MM.1S (cell line): ENCODE measurements around the gene UGT3A2.

Experiments used
- DNase-seq: peaks from one replicate; pipeline ENCODE4 v3.0.0-alpha.2; 2015
- H2AFZ ChIP-seq: fragments of 300-600 bp; sonication (generic); 2 replicates; pipeline ENCODE4 v1.6.0; 2016; ENCODE audit warnings: antibody characterized with exemption, low read length
- H3F3A ChIP-seq: fragments of 300-600 bp; sonication (generic); 2 replicates; pipeline ENCODE4 v1.6.1; 2016; ENCODE audit warnings: mild to moderate bottlenecking, antibody characterized with exemption, low read length, moderate library complexity, mixed read lengths; ENCODE audit not compliant: insufficient read depth
- H3K27ac ChIP-seq: fragments of 300-600 bp; sonication (generic); 2 replicates; pipeline ENCODE4 v1.5.1; 2016; ENCODE audit warnings: mild to moderate bottlenecking, low read length
- H3K27me3 ChIP-seq: fragments of 300-600 bp; sonication (generic); replicated peaks from 2 replicates; pipeline ENCODE4 v1.6.0; 2016; ENCODE audit warnings: low read length; ENCODE audit not compliant: insufficient read depth
- H3K36me3 ChIP-seq: fragments of 300-600 bp; sonication (generic); replicated peaks from 2 replicates; pipeline ENCODE4 v1.6.1; 2016; ENCODE audit warnings: mild to moderate bottlenecking, low read length, mixed read lengths; ENCODE audit not compliant: insufficient read depth
- H3K4me1 ChIP-seq: fragments of 300-600 bp; sonication (generic); 2 replicates; pipeline ENCODE4 v1.6.1; 2016; ENCODE audit warnings: low read length, mixed read lengths
- H3K4me2 ChIP-seq: fragments of 300-600 bp; sonication (generic); 2 replicates; pipeline ENCODE4 v1.6.0; 2016; ENCODE audit warnings: low read depth, low read length
- H3K4me3 ChIP-seq: fragments of 300-600 bp; sonication (generic); 2 replicates; pipeline ENCODE4 v1.5.1; 2016; ENCODE audit warnings: low read length, mixed read lengths
- H3K79me2 ChIP-seq: fragments of 300-600 bp; sonication (generic); 2 replicates; pipeline ENCODE4 v1.6.1; 2016; ENCODE audit warnings: mixed run types, low read length, mixed read lengths
- H3K9ac ChIP-seq: fragments of 300-600 bp; sonication (generic); 2 replicates; pipeline ENCODE4 v1.6.1; 2016; ENCODE audit warnings: low read length, mixed read lengths
- H3K9me2 ChIP-seq: fragments of 300-600 bp; sonication (generic); replicated peaks from 2 replicates; pipeline ENCODE4 v1.6.1; 2016; ENCODE audit warnings: mild to moderate bottlenecking, low read length, mixed read lengths; ENCODE audit not compliant: insufficient read depth
- H3K9me3 ChIP-seq: fragments of 300-600 bp; sonication (generic); replicated peaks from 2 replicates; pipeline ENCODE4 v1.6.1; 2016; ENCODE audit warnings: mild to moderate bottlenecking, low read length, mixed read lengths; ENCODE audit not compliant: insufficient read depth
- H4K20me1 ChIP-seq: fragments of 300-600 bp; sonication (generic); 2 replicates; pipeline ENCODE4 v1.6.1; 2016; ENCODE audit warnings: mild to moderate bottlenecking, low read length, moderate library complexity, mixed read lengths; ENCODE audit not compliant: insufficient read depth
- EZH2 ChIP-seq: fragments of 300-600 bp; sonication (generic); optimal IDR thresholded peaks from 2 replicates; pipeline ENCODE3; 2017; ENCODE audit warnings: low read depth, mild to moderate bottlenecking, antibody characterized with exemption, low read length, mixed read lengths
- EZH2phosphoT487 ChIP-seq: fragments of 300-600 bp; sonication (generic); IDR thresholded peaks from 2 replicates; pipeline ENCODE4 v1.6.1; 2018; ENCODE audit warnings: antibody characterized with exemption, low read length
- TF ChIP-seq, protein P1 (sequence below): fragments of 300-600 bp; sonication (generic); IDR thresholded peaks from 2 replicates; pipeline ENCODE4 v1.5.1; 2016; ENCODE audit warnings: antibody characterized with exemption, low read length, mixed read lengths

UGT3A2 gene

DNA sequence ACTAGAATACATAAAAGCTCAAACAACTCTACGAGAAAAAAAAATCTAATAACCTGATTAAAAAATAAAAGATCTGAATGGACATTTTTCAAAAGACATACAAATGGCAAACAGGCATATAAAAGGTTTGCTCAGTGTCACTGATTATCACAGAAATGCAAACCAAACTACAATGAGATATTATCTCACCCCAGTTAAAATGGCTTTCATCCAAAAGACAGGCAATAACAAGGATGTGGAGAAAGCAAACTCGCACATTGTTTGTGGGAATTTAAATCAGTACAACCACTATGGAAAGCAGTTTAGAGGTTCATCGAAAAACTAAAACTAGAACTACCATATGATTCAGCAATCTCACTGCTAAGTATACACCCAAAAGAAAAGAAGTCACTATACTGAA lies 20.8 kb downstream of the UGT3A2 start:
- H3K27me3 ChIP-seq: no peaks in the 10 kb centered on the region
- H3K9ac ChIP-seq: no peak overlapping the region
- no peaks in the 10 kb centered on the region for H3K9me3 ChIP-seq
- no peaks in the 10 kb centered on the region for H4K20me1 ChIP-seq
- no peaks in the 10 kb centered on the region for H3F3A ChIP-seq
- no peak overlapping the region for H2AFZ ChIP-seq
- no peak for DNase-seq
- H3K27ac ChIP-seq: no peak overlapping the region
- no peak overlapping the region for H3K4me2 ChIP-seq
- H3K4me3 ChIP-seq: no peak overlapping the region
- H3K4me1 ChIP-seq: no peaks in the 10 kb centered on the region
- H3K36me3 ChIP-seq: no peaks in the 10 kb centered on the region
- no peaks in the 10 kb centered on the region for H3K79me2 ChIP-seq
- TF ChIP-seq, protein P1, sequence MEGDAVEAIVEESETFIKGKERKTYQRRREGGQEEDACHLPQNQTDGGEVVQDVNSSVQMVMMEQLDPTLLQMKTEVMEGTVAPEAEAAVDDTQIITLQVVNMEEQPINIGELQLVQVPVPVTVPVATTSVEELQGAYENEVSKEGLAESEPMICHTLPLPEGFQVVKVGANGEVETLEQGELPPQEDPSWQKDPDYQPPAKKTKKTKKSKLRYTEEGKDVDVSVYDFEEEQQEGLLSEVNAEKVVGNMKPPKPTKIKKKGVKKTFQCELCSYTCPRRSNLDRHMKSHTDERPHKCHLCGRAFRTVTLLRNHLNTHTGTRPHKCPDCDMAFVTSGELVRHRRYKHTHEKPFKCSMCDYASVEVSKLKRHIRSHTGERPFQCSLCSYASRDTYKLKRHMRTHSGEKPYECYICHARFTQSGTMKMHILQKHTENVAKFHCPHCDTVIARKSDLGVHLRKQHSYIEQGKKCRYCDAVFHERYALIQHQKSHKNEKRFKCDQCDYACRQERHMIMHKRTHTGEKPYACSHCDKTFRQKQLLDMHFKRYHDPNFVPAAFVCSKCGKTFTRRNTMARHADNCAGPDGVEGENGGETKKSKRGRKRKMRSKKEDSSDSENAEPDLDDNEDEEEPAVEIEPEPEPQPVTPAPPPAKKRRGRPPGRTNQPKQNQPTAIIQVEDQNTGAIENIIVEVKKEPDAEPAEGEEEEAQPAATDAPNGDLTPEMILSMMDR: no peak
- TF ChIP-seq EZH2: no peak
- TF ChIP-seq EZH2phosphoT487: no peak
- H3K9me2 ChIP-seq: no peaks in the 10 kb centered on the region

DNA sequence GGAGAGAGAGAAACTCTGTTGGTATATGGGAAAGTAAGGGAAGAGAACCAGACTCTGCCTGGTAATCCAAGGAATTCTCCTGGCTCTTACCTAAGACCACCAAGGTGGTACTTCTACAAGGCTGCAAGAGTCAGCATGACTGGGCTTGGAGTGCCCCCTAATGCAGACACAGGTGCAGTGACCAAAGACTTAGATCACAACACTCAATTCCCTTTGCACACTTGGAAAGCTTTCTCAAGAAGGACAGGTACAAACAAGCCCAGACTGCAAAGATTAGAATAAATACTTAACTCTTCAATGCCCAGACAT lies 25.2 kb downstream of the UGT3A2 start:
- no peaks in the 10 kb centered on the region for H4K20me1 ChIP-seq
- H3K9me3 ChIP-seq: no peaks in the 10 kb centered on the region
- no peaks in the 10 kb centered on the region for H3F3A ChIP-seq
- no peaks in the 10 kb centered on the region for H3K4me1 ChIP-seq
- no peaks in the 10 kb centered on the region for H3K27me3 ChIP-seq
- H3K4me3 ChIP-seq: no peak overlapping the region
- no peak overlapping the region for H3K27ac ChIP-seq
- H3K36me3 ChIP-seq: no peaks in the 10 kb centered on the region
- H3K9me2 ChIP-seq: no peaks in the 10 kb centered on the region
- H3K9ac ChIP-seq: no peak overlapping the region
- TF ChIP-seq, protein P1: no peak
- TF ChIP-seq EZH2: no peak
- no peak for TF ChIP-seq EZH2phosphoT487
- H2AFZ ChIP-seq: no peak overlapping the region
- H3K4me2 ChIP-seq: no peak overlapping the region
- H3K79me2 ChIP-seq: no peaks in the 10 kb centered on the region
- no peak for DNase-seq

DNA sequence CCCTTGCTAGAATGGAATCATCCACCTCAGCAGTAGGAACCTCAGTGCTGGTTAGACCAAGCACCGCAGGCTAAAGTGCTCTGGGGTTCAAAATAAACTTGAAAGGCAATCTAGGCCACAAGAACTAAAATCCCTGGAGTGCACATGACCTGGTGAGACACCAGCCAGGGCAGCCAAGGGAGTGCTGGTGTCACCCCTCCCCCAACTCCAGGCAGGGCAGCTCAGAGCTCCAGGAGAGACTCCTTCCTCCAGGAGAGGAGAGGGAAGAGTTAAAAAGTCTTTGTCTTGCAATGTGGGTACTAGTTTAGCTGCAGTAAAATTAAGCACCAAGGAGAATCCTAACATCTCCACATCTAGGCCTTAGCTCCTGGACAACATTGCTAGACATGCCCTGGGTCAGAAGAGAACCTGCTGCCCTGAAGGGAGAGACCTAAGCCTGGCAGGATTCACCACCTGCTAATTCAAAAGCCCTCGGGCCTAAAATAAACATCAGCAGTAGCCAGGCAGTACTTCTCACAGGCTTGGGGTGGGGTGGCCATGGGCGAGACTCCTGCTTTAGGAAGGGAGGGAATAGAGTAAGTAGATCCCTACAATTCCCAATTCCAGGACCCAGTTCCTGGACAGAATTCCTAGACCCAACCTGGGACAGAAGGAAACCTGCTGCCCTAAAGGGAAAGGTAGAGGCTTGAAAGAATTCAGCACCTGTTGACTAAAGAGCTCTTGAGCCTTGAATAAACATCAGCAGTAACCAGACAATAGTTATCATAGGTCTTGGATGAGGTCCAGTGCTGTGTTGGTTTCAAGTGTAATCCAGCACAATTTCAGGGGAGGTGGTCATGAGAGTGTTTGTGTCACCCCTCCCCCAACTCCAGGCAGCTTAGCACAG lies 25.8 kb downstream of the UGT3A2 start:
- no peaks in the 10 kb centered on the region for H3K4me1 ChIP-seq
- H3K9me3 ChIP-seq: no peaks in the 10 kb centered on the region
- H3K27ac ChIP-seq: no peak overlapping the region
- H3F3A ChIP-seq: no peaks in the 10 kb centered on the region
- H4K20me1 ChIP-seq: no peaks in the 10 kb centered on the region
- DNase-seq: no peak
- H3K4me3 ChIP-seq: no peak overlapping the region
- no peaks in the 10 kb centered on the region for H3K9me2 ChIP-seq
- H3K36me3 ChIP-seq: no peaks in the 10 kb centered on the region
- H3K9ac ChIP-seq: no peak overlapping the region
- H3K27me3 ChIP-seq: no peaks in the 10 kb centered on the region
- no peak overlapping the region for H3K4me2 ChIP-seq
- no peaks in the 10 kb centered on the region for H3K79me2 ChIP-seq
- no peak for TF ChIP-seq EZH2phosphoT487
- TF ChIP-seq EZH2: no peak
- TF ChIP-seq, protein P1: no peak
- no peak overlapping the region for H2AFZ ChIP-seq
